Measurements from ENCODE around the gene CENPO.

DNA sequence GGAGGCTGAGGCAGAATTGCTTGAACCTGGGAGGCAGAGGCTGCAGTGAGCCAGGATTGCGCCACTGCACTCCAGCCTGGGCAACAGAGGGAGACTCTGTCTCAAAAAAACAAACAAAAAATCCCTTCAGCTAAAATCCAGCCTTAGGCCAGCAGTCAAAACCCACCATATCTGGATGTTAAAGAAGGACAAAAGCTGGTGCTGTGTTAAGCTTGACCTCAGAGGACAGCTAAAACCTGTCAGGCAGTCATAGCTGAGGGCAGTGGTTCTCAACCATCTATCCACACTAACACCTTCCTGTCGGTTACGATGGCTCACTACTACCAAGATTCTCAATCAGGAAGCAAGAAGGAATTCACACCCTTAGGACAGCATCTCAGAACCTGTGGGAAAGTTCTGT, 9.6 kb upstream of the CENPO start:
- TF ChIP-seq HDGF (IDR thresholded peaks at IDR 0.05; ENCODE audit: borderline replicate concordance) (no peak), ZNF384 (IDR thresholded peaks at IDR 0.05) (no peak), SP1 (IDR thresholded peaks at IDR 0.05) (no peak), FOXM1 (IDR thresholded peaks at IDR 0.05; ENCODE audit: borderline replicate concordance) (no peak), FOXK2 (IDR thresholded peaks at IDR 0.05) (no peak), L3MBTL2 (conservative IDR thresholded peaks at IDR 0.05) (no peak), BHLHE40 (IDR thresholded peaks at IDR 0.05; ENCODE audit: borderline replicate concordance) (no peak)
- TF ChIP-seq, protein P1, sequence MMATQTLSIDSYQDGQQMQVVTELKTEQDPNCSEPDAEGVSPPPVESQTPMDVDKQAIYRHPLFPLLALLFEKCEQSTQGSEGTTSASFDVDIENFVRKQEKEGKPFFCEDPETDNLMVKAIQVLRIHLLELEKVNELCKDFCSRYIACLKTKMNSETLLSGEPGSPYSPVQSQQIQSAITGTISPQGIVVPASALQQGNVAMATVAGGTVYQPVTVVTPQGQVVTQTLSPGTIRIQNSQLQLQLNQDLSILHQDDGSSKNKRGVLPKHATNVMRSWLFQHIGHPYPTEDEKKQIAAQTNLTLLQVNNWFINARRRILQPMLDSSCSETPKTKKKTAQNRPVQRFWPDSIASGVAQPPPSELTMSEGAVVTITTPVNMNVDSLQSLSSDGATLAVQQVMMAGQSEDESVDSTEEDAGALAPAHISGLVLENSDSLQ (IDR thresholded peaks at IDR 0.05), result no peak
